ENCODE measurements around the gene ATRAID.

- no peak for TF ChIP-seq POLR2A (IDR thresholded peaks at IDR 0.05)
- TF ChIP-seq, protein P1, sequence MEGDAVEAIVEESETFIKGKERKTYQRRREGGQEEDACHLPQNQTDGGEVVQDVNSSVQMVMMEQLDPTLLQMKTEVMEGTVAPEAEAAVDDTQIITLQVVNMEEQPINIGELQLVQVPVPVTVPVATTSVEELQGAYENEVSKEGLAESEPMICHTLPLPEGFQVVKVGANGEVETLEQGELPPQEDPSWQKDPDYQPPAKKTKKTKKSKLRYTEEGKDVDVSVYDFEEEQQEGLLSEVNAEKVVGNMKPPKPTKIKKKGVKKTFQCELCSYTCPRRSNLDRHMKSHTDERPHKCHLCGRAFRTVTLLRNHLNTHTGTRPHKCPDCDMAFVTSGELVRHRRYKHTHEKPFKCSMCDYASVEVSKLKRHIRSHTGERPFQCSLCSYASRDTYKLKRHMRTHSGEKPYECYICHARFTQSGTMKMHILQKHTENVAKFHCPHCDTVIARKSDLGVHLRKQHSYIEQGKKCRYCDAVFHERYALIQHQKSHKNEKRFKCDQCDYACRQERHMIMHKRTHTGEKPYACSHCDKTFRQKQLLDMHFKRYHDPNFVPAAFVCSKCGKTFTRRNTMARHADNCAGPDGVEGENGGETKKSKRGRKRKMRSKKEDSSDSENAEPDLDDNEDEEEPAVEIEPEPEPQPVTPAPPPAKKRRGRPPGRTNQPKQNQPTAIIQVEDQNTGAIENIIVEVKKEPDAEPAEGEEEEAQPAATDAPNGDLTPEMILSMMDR (IDR thresholded peaks at IDR 0.05), result no peak
Measured at GRCh38 chr2:27202854-27203253, 9.0 kb upstream of the ATRAID start.
